Body of pancreas (tissue), 4 donors: ENCODE measurements around the gene ATP5PD.

ENCODE experiments used
- POLR2A ChIP-seq, 3 donors: fragments of 450-650 bp; IDR thresholded peaks; one replicate each; pipeline ENCODE4 v1.6.1; 2016; ENCODE audit warnings: antibody characterized with exemption in 3 of 3, mild to moderate bottlenecking in 2 of 3
- TF ChIP-seq, protein P1 (sequence below), 7 experiments: fragments of 450-650 bp in 4 of 7; fragments of 200-600 bp in 3 of 7; sonication (generic) in 3 of 7; IDR thresholded peaks; one replicate each; pipeline ENCODE4 v1.5.1; 2016 to 2019; ENCODE audit warnings: antibody characterized with exemption in 7 of 7

DNA sequence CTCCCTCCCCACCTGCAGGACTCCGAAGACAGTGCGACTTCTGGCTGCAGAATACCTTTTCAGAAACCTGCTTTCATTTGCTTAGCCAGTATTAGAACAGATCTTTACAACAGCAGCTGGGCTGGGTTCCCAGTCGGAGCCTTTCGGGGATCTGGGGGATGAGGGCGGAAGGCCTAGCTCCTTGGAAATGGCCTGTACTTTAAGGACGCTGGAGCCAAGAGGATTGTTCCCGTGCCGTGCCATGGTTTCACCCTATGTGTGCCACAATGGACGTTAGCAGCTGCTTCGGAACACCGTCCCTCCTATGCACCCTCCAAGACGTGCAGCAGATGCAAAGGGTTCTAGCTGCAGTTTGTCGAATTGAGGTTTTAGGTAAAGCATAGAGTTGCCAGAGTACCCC is 16.4 kb upstream of the ATP5PD start:
- TF ChIP-seq, protein P1, sequence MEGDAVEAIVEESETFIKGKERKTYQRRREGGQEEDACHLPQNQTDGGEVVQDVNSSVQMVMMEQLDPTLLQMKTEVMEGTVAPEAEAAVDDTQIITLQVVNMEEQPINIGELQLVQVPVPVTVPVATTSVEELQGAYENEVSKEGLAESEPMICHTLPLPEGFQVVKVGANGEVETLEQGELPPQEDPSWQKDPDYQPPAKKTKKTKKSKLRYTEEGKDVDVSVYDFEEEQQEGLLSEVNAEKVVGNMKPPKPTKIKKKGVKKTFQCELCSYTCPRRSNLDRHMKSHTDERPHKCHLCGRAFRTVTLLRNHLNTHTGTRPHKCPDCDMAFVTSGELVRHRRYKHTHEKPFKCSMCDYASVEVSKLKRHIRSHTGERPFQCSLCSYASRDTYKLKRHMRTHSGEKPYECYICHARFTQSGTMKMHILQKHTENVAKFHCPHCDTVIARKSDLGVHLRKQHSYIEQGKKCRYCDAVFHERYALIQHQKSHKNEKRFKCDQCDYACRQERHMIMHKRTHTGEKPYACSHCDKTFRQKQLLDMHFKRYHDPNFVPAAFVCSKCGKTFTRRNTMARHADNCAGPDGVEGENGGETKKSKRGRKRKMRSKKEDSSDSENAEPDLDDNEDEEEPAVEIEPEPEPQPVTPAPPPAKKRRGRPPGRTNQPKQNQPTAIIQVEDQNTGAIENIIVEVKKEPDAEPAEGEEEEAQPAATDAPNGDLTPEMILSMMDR (IDR thresholded peaks at IDR 0.05), result no peak
- TF ChIP-seq POLR2A (IDR thresholded peaks at IDR 0.05), result no peak
